Muscle layer of duodenum (tissue), 2 donors: ENCODE measurements around the gene TFDP1.
"Not testable (repeated sequence)": the region's sequence is repeated elsewhere in the genome, so short reads cannot be mapped to it uniquely, and the experiment has no call there.

Source experiments
- H3K27ac ChIP-seq: one replicate; pipeline ENCODE4 v1.7.0; 2013; ENCODE audit warnings: mild to moderate bottlenecking, low read length
- H3K27me3 ChIP-seq: one replicate; pipeline ENCODE4 v1.7.0; 2013; ENCODE audit warnings: low read depth, mild to moderate bottlenecking, control low read depth, low read length
- H3K36me3 ChIP-seq, 2 donors: one replicate each; pipeline ENCODE4 v1.7.0; 2013; ENCODE audit warnings: low read length in 2 of 2, control low read depth in 1 of 2, mild to moderate bottlenecking in 1 of 2; ENCODE audit not compliant: insufficient read depth in 2 of 2, control insufficient read depth in 1 of 2
- H3K4me1 ChIP-seq, 2 donors: one replicate each; pipeline ENCODE4 v1.7.0; 2013; ENCODE audit warnings: low read length in 2 of 2, mild to moderate bottlenecking in 2 of 2, control low read depth in 1 of 2, moderate library complexity in 1 of 2; ENCODE audit not compliant: insufficient read depth in 2 of 2, control insufficient read depth in 1 of 2
- H3K4me3 ChIP-seq, 2 donors: one replicate each; pipeline ENCODE4 v1.7.0; 2013; ENCODE audit warnings: low read length in 2 of 2, low read depth in 1 of 2, mild to moderate bottlenecking in 1 of 2
- H3K9me3 ChIP-seq, 2 donors: one replicate each; pipeline ENCODE4 v1.7.0; 2013; ENCODE audit warnings: low read length in 2 of 2, control low read depth in 1 of 2, mild to moderate bottlenecking in 1 of 2; ENCODE audit not compliant: control insufficient read depth in 1 of 2
- donor health status: healthy.

Gene TFDP1

DNA sequence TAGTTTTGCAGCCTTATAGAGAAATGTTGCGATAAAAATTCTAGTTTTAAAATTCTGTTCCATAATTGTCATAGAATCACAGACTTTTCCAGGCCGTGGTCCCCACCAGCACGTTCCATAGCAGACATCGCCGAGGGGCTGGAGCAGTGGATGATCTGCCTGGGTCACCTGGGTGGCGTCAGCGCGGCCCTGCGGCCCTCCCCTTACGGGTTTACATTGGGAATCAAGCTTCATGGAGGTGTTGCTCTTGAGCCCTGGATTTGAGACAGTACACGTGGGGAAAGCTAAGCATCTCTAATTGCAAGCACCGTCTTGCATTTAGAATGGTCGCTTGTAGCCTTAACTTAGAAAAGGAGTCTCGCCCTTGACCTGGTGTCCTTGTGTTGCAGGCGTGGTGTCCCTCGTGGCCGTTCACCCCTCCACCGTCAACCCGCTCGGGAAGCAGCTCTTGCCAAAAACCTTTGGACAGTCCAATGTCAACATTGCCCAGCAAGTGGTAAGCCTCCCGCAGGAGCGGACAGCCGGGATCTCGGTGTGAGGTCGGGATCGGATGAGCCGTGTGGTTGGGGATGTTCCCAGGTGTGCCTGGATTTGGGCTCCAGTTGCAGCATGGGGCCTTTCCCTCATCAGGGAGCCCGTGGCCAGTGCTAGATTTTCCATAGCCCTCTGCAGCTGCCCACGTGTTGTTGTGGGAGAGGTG lies 38.4 kb downstream of the TFDP1 start:
- no peak overlapping the region for H3K27ac ChIP-seq
- no peaks in the 10 kb centered on the region for H3K4me1 ChIP-seq
- no peaks in the 10 kb centered on the region for H3K9me3 ChIP-seq
- H3K4me3 ChIP-seq: no peak overlapping the region
- H3K36me3 ChIP-seq: peaks cover 14 to 25% of the 10 kb centered on the region in 2 donors
- H3K27me3 ChIP-seq: no peaks in the 10 kb centered on the region

DNA sequence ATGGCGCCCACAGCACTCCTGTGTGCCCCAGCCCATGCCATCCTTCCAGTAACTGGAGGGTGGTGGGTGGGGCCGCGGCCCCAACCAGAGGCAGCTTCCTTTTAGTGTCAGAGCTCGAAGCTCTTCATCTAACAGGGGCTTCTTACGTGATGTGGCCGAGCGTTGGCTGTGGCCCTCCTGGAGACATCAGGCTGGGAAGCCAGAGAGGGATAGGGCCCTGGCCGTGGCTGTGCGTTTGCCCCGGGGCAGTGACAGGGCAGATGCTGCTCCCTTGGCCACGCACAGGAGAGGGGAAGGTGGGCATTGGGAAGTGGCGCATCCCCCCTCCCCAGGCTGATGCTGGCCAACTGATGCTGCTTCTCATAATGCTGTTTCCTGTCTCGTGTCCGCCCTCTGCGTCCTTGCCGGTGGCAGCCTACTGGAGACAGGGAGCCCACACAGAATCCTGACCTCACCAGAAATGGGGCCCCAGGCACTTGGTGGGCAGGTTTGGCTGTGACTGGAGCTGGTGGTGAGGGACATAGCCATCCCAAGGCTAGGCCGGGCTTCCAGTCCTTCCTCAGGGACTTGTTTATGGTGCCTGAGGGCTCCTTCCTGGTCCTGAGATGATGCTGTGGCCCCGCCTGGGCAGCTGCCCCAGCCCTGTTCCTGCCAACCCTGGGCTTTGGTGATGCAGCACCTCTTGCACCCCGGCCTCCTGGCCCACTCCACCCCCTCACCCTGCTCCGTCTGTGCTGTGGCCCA lies 39.1 kb downstream of the TFDP1 start:
- Histone ChIP-seq H3K9me3 (no peaks in the 10 kb centered on the region), H3K4me1 (no peaks in the 10 kb centered on the region), H3K36me3 (peaks cover 14 to 25% of the 10 kb centered on the region in 2 donors), H3K4me3 (no peak overlapping the region), H3K27me3 (no peaks in the 10 kb centered on the region), H3K27ac (no peak overlapping the region)

DNA sequence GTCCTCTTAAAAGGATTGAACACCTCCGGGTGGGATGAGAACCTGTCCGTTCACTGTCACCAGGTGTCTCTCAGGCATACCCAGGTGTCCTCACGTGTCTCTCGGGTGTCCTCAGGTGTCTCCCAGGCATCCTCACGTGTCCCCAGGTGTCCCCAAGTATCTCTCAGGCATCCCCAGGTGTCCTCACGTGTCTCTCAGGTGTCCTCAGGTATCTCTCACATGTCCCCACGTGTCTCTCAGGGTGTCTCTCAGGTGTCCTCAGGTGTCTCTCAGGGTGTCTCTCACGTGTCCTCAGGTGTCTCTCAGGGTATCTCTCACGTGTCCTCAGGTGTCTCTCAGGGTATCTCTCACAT lies 39.7 kb downstream of the TFDP1 start:
- Histone ChIP-seq H3K4me1 (no peaks in the 10 kb centered on the region), H3K27me3 (no peaks in the 10 kb centered on the region), H3K4me3 (no peak overlapping the region), H3K9me3 (no peaks in the 10 kb centered on the region), H3K27ac (no peak overlapping the region), H3K36me3 (peaks cover 14 to 25% of the 10 kb centered on the region in 2 donors)

DNA sequence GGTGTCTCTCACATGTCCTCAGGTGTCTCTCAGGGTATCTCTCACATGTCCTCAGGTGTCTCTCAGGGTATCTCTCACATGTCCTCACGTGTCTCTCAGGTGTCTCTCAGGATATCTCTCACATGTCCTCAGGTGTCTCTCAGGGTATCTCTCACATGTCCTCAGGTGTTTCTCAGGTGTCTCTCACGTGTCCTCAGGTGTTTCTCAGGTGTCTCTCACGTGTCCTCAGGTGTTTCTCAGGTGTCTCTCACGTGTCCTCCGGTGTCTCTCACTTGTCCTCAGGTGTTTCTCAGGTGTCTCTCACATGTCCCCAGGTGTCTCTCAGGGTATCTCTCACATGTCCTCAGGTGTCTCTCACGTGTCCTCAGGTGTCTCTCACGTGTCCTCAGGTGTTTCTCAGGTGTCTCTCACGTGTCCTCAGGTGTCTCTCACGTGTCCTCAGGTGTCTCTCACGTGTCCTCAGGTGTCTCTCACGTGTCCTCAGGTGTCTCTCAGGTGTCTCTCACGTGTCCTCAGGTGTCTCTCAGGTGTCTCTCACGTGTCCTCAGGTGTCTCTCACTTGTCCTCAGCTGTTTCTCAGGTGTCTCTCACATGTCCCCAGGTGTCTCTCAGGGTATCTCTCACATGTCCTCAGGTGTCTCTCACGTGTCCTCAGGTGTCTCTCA lies 40.2 kb downstream of the TFDP1 start:
- H3K4me1 ChIP-seq, H3K27ac ChIP-seq, H3K4me3 ChIP-seq, H3K9me3 ChIP-seq, H3K27me3 ChIP-seq: not testable (repeated sequence)
- H3K36me3 ChIP-seq: peaks cover 14 to 25% of the 10 kb centered on the region in 2 donors

DNA sequence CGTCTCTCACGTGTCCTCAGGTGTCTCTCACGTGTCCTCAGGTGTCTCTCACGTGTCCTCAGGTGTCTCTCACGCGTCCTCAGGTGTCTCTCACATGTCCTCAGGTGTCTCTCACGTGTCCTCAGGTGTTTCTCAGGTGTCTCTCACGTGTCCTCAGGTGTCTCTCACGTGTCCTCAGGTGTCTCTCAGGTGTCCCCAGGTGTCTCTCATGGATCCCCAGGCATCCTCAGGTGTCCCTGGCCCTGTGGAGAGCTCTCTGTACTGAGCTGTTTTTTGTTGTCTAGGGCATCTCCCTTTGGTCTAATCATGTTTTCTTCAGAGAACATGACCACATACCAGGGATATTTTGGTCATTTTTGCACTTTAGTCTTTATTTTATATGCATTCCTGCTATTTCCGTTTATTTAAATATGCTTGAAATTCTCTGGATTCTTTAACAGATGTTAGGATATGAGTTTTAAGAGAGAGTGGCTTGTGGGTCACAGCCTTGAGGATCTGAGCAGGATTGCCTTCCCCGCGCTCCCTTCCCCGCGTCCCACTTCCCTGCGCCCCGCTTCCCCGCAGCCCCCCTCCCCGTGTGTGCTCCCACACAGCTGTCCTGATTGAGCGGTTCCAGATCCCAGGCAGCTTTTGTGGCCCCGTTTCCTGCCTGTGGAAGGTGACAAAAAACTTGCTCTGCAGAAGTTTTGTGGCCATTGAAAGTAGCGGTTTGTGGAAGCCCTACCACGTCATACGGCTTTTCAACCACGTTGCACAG lies 41.6 kb downstream of the TFDP1 start:
- no peak overlapping the region for H3K4me3 ChIP-seq
- no peaks in the 10 kb centered on the region for H3K4me1 ChIP-seq
- no peak overlapping the region for H3K27ac ChIP-seq
- peaks cover 14 to 28% of the 10 kb centered on the region in 2 donors for H3K36me3 ChIP-seq
- no peaks in the 10 kb centered on the region for H3K9me3 ChIP-seq
- H3K27me3 ChIP-seq: no peaks in the 10 kb centered on the region

DNA sequence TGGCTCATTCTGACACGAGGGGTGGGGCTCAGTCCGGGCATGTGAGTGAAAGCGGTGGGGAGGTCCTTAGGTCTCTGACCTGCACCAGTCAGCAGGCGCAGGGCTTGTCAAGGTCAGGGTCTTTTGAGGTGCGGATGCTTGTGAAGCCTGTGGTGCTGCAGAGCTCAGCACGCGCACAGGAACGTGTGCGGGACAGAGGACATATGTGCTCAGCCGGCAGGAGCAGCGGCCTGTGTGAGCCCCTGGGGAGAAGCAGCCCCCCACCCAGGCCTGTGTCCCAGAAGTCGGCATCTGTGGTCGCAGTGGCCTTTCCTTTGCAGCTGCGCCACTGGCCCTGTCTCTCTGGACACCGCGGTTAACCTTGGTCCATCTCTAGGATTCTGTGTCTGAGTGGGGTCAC lies 42.6 kb downstream of the TFDP1 start:
- no peaks in the 10 kb centered on the region for H3K27me3 ChIP-seq
- H3K4me3 ChIP-seq: no peak overlapping the region
- no peaks in the 10 kb centered on the region for H3K9me3 ChIP-seq
- no peaks in the 10 kb centered on the region for H3K4me1 ChIP-seq
- no peak overlapping the region for H3K27ac ChIP-seq
- peaks cover 24 to 38% of the 10 kb centered on the region in 2 donors for H3K36me3 ChIP-seq

DNA sequence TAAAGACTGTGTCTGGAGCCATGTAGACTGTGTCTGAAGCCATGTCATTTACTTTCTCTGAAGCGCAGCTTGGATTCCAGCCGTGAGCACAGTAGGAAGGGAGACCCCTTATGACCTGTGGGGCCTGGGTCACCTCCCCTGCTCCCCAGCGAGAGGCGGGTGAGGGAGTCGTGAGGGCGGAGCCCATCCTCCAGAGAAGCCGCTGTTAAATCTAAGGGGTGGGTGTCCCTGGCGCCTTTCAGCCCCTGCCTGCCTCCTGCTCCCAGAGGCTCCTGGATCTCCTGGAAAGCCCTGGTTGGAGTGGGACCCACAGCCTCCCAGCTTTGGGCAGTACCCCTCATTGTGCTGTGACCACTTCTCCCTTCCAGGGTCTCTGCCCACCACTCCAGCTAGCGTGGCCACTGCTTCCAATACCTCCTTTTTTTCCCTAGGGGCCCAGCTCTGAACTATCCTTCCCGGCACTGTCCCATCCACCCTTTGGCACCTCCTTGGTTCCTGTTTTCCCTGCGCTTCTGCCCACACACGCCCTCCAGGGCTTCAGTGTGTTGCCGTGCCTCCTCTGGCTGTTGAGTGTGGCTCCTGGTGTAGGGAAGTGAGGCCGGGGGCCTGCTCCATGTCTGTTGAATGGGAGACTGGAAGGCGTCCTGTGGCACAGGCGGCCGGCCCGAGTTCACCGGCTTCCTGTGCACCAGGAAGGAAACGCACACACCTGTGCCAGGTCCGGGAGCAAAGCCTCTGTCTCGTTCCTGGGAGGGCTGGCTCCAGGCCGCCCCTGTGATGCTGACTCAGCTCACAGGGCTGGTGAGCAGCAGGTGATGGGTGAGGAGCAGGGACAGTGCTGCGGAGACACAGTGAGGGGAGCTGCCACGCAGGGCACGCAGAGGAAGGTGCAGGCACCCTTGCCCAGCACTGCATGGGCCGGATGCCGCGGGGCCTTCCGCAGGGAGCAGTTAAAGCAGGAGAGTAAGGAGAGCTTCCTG lies 44.0 kb downstream of the TFDP1 start:
- H3K36me3 ChIP-seq: peaks cover 20 to 39% of the 10 kb centered on the region in 2 donors
- H3K4me1 ChIP-seq: no peaks in the 10 kb centered on the region
- no peak overlapping the region for H3K4me3 ChIP-seq
- no peaks in the 10 kb centered on the region for H3K9me3 ChIP-seq
- H3K27ac ChIP-seq: no peak overlapping the region
- H3K27me3 ChIP-seq: no peaks in the 10 kb centered on the region

DNA sequence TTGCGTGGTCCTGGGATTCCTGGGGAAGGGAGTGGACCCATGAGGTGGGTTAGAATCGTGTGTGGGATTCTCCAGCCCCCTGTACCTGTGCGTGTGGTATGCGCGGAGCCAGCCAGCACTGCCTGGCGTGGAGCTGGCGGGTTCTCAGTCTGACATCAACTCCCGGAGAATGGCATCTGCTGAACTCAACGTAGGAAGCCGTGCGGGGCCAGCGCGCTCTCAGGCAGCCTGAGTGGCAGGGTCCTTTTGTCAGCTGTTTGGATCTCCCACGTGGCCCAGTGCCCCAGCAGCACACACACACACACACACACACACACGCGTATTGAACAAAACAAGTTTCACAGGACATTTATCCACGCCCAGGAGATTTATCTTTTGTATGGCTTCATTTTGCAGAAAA lies 45.3 kb downstream of the TFDP1 start:
- no peak overlapping the region for H3K4me3 ChIP-seq
- H3K27ac ChIP-seq: no peak overlapping the region
- H3K36me3 ChIP-seq: peaks cover 25 to 40% of the 10 kb centered on the region in 2 donors
- H3K9me3 ChIP-seq: no peaks in the 10 kb centered on the region
- H3K27me3 ChIP-seq: no peaks in the 10 kb centered on the region
- H3K4me1 ChIP-seq: no peaks in the 10 kb centered on the region

DNA sequence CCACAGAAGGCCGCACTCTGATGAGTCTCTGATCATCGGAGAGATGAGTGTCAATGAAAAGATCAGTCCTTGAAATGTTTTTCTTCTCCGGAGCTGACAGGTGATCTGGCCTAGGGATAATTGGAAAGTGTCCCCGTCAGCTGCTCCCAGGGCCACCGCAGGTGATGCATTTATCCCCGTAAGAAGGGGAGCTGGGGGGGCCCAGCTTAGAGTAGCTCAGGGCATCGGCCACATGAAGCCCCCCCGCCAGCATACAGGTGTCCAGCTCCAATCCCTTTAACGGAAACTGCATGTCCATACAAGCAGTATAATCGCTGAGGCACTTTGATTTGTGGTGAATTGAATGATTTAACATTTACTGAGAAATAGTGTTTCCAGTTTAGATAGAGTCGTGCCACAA lies 45.7 kb downstream of the TFDP1 start:
- H3K4me1 ChIP-seq: no peaks in the 10 kb centered on the region
- H3K27ac ChIP-seq: no peak overlapping the region
- peaks cover 29 to 44% of the 10 kb centered on the region in 2 donors for H3K36me3 ChIP-seq
- no peaks in the 10 kb centered on the region for H3K9me3 ChIP-seq
- no peak overlapping the region for H3K4me3 ChIP-seq
- no peaks in the 10 kb centered on the region for H3K27me3 ChIP-seq

DNA sequence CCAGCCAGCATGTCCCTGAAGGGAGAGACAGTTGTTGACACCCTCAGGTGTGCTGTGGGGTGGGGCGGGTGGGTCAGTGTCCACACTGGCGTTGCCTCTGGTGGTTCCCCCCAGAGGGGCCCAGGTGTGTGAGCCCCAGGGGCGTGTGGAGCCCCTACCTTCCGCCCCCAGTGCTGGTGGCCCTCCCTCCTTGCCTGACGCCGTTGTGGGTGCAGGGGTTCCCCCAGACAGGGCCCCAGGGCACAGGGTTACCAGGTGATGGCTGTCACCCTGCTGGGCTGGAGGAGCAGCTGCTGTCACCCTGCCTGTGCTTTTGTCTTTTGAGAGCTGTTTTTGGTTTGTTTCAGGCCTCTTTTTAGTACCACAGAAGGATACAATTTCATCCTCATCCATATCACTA lies 46.3 kb downstream of the TFDP1 start:
- Histone ChIP-seq H3K4me3 (no peak overlapping the region), H3K4me1 (no peaks in the 10 kb centered on the region), H3K36me3 (peaks cover 33 to 50% of the 10 kb centered on the region in 2 donors), H3K9me3 (no peaks in the 10 kb centered on the region), H3K27me3 (no peaks in the 10 kb centered on the region), H3K27ac (no peak overlapping the region)
